GM18511 (cell line): ENCODE measurements around the gene TWF2.
A peak's percentile ranks its signal among the peaks of the same experiment; 100 is the strongest.

Experiments used
- ATAC-seq: cut with Tn5 transposase; IDR thresholded peaks from one replicate; pipeline ENCODE4 v1.9.1; 2021; ENCODE audit warnings: mild to moderate bottlenecking, moderate library complexity; ENCODE audit not compliant: unreplicated experiment

The TWF2 gene

GRCh38 chr3:52259035-52259434 is 20.1 kb upstream of the TWF2 start:
- ATAC-seq = no peak

GRCh38 chr3:52257911-52258310 is 19.0 kb upstream of the TWF2 start:
- ATAC-seq = no peak

DNA sequence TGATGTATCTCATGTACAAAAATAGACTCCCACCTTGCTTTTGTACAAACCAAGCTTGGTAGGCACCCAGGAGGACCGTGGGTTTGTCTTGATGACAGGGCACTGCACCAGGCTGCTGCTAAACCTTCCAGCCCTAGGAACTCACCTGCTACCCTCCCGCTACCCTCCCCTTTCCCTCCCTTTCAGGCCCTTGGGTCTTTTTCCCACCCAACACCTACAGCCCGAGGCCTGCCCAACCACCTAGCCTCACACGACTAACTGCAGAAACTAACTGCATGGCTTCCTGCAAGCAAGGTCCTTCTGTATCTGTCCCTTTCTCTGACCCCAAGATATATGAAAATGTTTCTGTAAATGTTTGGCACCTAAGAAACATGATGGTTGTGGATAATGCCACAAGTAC is 17.7 kb upstream of the TWF2 start:
- no peak for ATAC-seq

DNA sequence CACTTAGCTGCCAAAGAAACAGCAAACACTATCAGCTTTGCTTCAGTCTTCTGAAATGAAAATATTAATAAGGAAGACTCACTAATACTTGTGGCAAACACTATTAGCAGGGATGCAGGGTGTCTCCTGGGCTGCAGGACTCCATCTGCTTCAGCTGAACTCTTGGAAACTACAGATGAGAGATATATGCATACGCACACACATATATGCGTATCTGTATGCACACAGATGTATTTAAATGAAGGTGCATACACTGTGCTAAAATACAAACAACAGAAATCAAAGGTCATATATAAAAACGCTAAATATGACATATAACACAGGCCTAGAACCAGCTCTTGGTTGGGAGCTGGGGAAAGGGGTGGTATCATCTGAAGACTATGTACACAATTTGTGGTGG is 17.2 kb upstream of the TWF2 start:
- ATAC-seq = no peak

GRCh38 chr3:52254608-52255007 is 15.7 kb upstream of the TWF2 start:
- no peak for ATAC-seq

- ATAC-seq = peak; percentile 97
Observed at GRCh38 chr3:52253314-52254304, 14.7 kb upstream of the TWF2 start.

DNA sequence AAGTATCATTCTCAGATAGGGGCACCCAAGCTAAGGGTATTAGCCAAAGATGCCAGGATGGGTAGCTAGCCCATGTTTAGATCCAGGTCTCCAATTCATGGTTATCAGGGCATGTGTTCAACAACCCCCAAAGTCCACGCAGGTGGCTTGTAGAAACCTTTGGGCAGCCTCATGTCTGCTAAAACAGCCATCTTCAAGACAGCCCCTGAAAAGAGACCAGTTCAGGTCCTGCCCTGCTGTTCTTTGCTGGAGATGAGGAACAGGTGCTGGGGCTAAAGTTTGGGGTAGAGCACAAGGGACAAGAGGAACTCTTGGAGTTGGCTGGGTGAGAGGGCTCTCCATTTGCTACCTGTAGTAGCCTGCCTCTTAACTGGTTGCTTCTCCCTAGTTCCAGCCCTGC is 11.2 kb upstream of the TWF2 start:
- ATAC-seq = no peak

DNA sequence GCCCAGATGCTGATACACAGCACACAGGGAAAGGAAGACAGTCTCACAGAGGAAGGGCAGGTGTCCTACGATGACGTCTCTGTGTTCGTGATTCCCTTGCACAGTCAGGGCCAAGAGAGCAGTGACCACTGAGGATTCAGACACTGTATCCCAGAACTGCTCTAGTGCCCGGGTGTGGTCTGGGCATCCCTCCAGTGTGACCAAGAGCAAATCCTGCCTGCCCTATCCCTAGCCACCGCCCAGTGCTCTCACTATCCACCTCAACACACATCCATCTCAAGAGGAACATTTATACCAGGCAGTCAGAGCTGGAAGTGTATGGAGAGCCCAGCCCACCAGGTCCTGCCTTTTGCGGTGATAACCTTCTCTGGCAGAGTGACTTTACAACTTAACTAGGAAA is 10.7 kb upstream of the TWF2 start:
- ATAC-seq = no peak

- ATAC-seq = no peak
Observed at GRCh38 chr3:52248816-52249547, 10.0 kb upstream of the TWF2 start.

DNA sequence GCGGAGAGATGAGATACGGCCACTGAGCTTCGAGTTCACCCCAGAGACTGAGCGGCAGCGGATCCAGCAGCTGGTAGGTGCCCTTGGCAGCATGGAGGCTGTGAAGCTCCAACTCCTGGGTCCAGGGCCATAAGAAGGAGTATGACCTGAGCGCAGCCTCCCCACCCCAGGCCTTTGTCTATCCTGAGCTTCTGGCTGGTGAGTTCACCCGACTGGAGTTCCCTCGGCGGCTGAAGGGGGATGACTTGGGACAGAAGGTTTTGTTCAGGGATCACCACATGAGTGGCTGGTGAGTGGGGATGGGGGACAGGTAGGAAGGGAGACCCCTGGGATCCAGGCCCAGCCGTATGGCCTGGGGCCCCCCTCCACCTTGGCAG is 9.2 kb upstream of the TWF2 start:
- ATAC-seq = no peak

- ATAC-seq = no peak
Observed at GRCh38 chr3:52247409-52248164, 8.6 kb upstream of the TWF2 start.

GRCh38 chr3:52246728-52247408 is 7.9 kb upstream of the TWF2 start:
- ATAC-seq = no peak

GRCh38 chr3:52246264-52246620 is 7.3 kb upstream of the TWF2 start:
- no peak for ATAC-seq

GRCh38 chr3:52245322-52246263 is 6.6 kb upstream of the TWF2 start, which contains the start of gene PPM1M:
Gene PPM1M, plus strand, starts transcription at chr3:52245759. Its CDS starts 66 bp downstream, at chr3:52245825.
- no peak for ATAC-seq

DNA sequence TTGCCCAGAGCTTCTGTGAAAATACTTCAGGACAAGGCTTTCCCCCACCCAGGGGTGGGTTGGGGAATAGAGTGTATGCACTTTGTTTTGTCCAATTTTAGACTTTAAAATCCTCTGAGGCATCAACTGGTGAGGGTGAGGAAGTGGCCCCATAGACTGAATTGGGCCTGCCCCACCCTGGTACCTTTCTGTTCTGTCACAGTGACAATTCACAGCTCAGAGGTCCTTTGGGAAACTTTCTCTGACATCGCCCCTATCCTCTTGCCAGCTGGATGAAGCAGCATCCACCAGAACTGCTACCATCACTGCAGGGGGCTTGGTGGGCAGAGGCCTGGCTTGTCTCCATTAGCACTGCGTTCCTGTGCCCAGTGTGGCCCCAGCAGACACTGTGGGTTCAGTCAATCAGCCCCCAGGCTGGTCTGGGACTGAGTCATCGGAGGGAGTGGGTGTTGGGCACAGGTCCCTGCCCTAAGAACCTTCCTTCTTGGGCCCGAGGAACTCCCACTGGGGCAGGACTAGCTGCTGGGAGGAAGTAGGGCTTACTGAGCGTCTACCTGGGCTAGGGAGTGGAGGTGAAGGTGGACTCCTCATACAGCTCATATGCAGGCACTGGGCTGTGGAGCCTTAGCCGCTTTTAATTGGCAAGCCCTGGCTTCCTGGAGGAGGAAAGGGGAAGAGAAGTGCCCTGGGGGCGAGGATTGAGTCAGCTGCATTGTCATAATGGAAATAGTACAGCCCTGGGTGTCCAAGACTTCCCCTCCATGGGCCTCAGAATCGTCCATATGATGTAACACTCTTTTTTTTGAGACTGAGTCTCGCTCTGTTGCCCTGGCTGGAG is 5.1 kb upstream of the TWF2 start:
- peak; percentile 46 for ATAC-seq

- ATAC-seq = no peak
Observed at GRCh38 chr3:52242039-52242438, 3.1 kb upstream of the TWF2 start.

GRCh38 chr3:52240886-52241370 is 2.0 kb upstream of the TWF2 start:
- no peak for ATAC-seq

DNA sequence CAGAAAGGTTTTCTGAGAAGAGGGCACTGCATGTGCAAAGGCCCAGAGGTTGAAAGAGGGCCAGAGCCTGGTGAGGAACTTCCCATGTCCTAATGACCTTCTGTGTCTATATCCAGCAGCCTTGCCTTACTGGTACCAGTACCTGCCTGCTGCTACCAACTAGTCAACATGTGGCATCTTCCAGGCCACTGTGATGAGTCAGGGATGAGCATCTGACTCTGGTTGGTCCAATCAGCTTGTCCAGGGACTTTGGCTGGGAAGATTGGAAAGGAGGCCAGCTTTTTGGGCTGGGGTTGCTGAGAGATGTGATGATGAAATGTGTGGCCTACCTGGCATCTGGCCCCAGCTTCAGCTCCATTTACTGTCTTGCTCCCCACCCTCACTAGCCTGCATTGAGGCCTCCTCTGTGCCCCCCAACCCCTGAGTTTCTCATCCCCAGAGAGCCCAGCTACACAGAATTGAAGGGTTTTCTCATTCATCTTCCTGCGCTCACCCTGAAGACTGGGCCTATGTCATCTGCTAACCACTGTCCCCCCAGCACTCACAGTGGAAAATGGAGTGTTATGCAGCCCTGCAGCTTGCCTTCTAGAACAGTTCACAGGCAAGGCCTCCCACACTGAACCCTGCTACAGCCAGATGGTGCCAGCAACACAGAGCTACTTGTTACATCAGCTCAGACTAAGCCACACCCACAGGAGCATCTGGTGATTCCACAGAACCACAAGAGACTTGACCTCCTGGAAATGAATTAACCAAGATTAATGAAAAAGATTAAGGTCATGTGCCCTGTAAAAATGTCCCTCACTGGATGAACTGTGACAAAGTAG is 1.3 kb upstream of the TWF2 start:
- no peak for ATAC-seq
